ENCODE data around the gene PYGM.

- TF ChIP-seq, protein P1, sequence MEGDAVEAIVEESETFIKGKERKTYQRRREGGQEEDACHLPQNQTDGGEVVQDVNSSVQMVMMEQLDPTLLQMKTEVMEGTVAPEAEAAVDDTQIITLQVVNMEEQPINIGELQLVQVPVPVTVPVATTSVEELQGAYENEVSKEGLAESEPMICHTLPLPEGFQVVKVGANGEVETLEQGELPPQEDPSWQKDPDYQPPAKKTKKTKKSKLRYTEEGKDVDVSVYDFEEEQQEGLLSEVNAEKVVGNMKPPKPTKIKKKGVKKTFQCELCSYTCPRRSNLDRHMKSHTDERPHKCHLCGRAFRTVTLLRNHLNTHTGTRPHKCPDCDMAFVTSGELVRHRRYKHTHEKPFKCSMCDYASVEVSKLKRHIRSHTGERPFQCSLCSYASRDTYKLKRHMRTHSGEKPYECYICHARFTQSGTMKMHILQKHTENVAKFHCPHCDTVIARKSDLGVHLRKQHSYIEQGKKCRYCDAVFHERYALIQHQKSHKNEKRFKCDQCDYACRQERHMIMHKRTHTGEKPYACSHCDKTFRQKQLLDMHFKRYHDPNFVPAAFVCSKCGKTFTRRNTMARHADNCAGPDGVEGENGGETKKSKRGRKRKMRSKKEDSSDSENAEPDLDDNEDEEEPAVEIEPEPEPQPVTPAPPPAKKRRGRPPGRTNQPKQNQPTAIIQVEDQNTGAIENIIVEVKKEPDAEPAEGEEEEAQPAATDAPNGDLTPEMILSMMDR (IDR thresholded peaks at IDR 0.05) = no peak
- no peak for TF ChIP-seq POLR2A (IDR thresholded peaks at IDR 0.05)
These were observed 19.9 kb downstream of the PYGM start for GRCh38 chr11:64739871-64740270.

All from lower leg skin (tissue), 3 donors.